GM12878 (cell line): ENCODE data around the gene IL27RA. TPM values are rescaled to one million over a fixed set of nuclear protein-coding genes. Genes with fewer than 3 reads are reported as not detected.

Source experiments
- BCLAF1 ChIP-seq: fragments of 450-650 bp; IDR thresholded peaks from 2 replicates; pipeline ENCODE4 v1.6.1; 2017; ENCODE audit warnings: antibody characterized with exemption, mild to moderate bottlenecking, moderate library complexity
- EED ChIP-seq: sonication (generic); IDR thresholded peaks from 2 replicates; pipeline ENCODE4 v1.6.1; 2016; ENCODE audit warnings: antibody characterized with exemption, low read depth
- ETV6 ChIP-seq, 2 experiments: fragments of 450-650 bp in 1 of 2; IDR thresholded peaks in 1 of 2; conservative IDR thresholded peaks in 1 of 2; 2 replicates each; pipeline ENCODE4 v1.6.1; 2014; ENCODE audit warnings: antibody characterized with exemption in 1 of 2, borderline replicate concordance in 1 of 2, low read depth in 1 of 2, mild to moderate bottlenecking in 1 of 2, moderate library complexity in 1 of 2
- MAX ChIP-seq: IDR thresholded peaks from 2 replicates; pipeline ENCODE4 v1.6.1; 2012; ENCODE audit warnings: low read depth, low read length, improper control_type of control experiment
- MEF2A ChIP-seq: IDR thresholded peaks from 2 replicates; pipeline ENCODE4 v1.6.1; 2011; ENCODE audit warnings: low read depth, mild to moderate bottlenecking, low read length, moderate library complexity; ENCODE audit not compliant: insufficient read depth
- NFIC ChIP-seq: IDR thresholded peaks from 2 replicates; pipeline ENCODE4 v1.6.1; 2012; ENCODE audit warnings: low read depth, mild to moderate bottlenecking, inconsistent platforms, low read length, moderate library complexity
- PAX8 ChIP-seq: fragments of 450-650 bp; IDR thresholded peaks from 2 replicates; pipeline ENCODE4 v1.6.1; 2017; ENCODE audit warnings: mild to moderate bottlenecking, moderate library complexity
- POLR2AphosphoS2 ChIP-seq: IDR thresholded peaks from 2 replicates; pipeline ENCODE4 v1.6.1; 2011; ENCODE audit warnings: low read depth, mild to moderate bottlenecking, low read length, improper control_type of control experiment, moderate library complexity
- RB1 ChIP-seq: fragments of 450-650 bp; formaldehyde crosslinking; IDR thresholded peaks from 2 replicates; pipeline ENCODE4 v1.6.1; 2017; ENCODE audit warnings: mild to moderate bottlenecking, borderline replicate concordance
- RBBP5 ChIP-seq: fragments of 200-600 bp; sonication (generic); conservative IDR thresholded peaks from 2 replicates; pipeline ENCODE4 v1.6.1; 2016
- SKIL ChIP-seq: fragments of 450-650 bp; IDR thresholded peaks from 2 replicates; pipeline ENCODE4 v1.6.1; 2017; ENCODE audit warnings: mild to moderate bottlenecking, low read depth, inconsistent platforms; ENCODE audit not compliant: poor library complexity, severe bottlenecking
- SMARCA5 ChIP-seq: fragments of 450-650 bp; IDR thresholded peaks from 2 replicates; pipeline ENCODE4 v1.6.1; 2017; ENCODE audit warnings: mild to moderate bottlenecking
- STAT1 ChIP-seq: fragments of 450-650 bp; conservative IDR thresholded peaks from 2 replicates; pipeline ENCODE4 v1.6.1; 2014; ENCODE audit warnings: antibody characterized with exemption, mild to moderate bottlenecking
- SUPT20H ChIP-seq: IDR thresholded peaks from 2 replicates; pipeline ENCODE4 v1.6.1; 2011; ENCODE audit warnings: low read depth, mild to moderate bottlenecking, low read length, moderate library complexity, borderline replicate concordance; ENCODE audit not compliant: control insufficient read depth
- ZBED1 ChIP-seq: IDR thresholded peaks from 2 replicates; pipeline ENCODE4 v1.6.1; 2016; ENCODE audit warnings: borderline replicate concordance
- ZBTB33 ChIP-seq: fragments of 450-650 bp; IDR thresholded peaks from 2 replicates; pipeline ENCODE4 v1.6.1; 2017; ENCODE audit warnings: mild to moderate bottlenecking
- ZNF687 ChIP-seq: fragments of 450-650 bp; IDR thresholded peaks from 2 replicates; pipeline ENCODE4 v1.6.1; 2017; ENCODE audit warnings: mild to moderate bottlenecking, moderate library complexity
- ZZZ3 ChIP-seq: IDR thresholded peaks from 2 replicates; pipeline ENCODE4 v1.6.1; 2011; ENCODE audit warnings: low read depth; ENCODE audit not compliant: control insufficient read depth, insufficient read length
- polyA plus RNA-seq, 11 experiments: library from polyadenylated mRNA; depleted of rRNA in 4 of 11; unstranded in 6 of 11; stranded (reverse) in 5 of 11; fragments of >200 nt; fragmentation: Nextera tagmentation in 4 of 11; fragmentation: Illumina TruSeq in 1 of 11; extraction: Ambion mirVana in 4 of 11; extraction: Trizol in 1 of 11; gene quantifications; 1 replicate in 1 of 11; 2 replicates in 10 of 11; pipeline versions ENCODE4 v1.2.1 to v1.2.3, GENCODE V29; 2011 to 2016; ENCODE audit warnings: inconsistent platforms in 2 of 11, missing spikeins in 2 of 11, low read depth in 1 of 11
- total RNA-seq, 4 experiments: library from RNA; depleted of rRNA in 3 of 4; stranded (reverse); fragments of >200 nt in 3 of 4; fragmentation: Illumina TruSeq in 1 of 4; extraction: Trizol in 1 of 4; gene quantifications; 2 replicates each; pipeline versions ENCODE4 v1.2.1 to v1.2.3, GENCODE V29; 2013 to 2021

The IL27RA gene
- total and polyA plus RNA-seq, 10 of the 15 experiments (the other 5 are each of a cell fraction or from before 2014, with no cell fraction given): 8.4 to 63.5 (median 41.2) TPM

GRCh38 chr19:14031719-14032480 is at the start of gene IL27RA (continued):
- peak; percentile 71 for TF ChIP-seq SKIL
- TF ChIP-seq ZBED1: no peak
- no peak for TF ChIP-seq ZBTB33
- no peak for TF ChIP-seq RBBP5
- TF ChIP-seq EED: peak; percentile 57
- peak; percentile 37; the same call in 1 of the 2 replicates for TF ChIP-seq MAX
- no peak for TF ChIP-seq MEF2A
- TF ChIP-seq NFIC: peak; percentile 51; the same call in 1 of the 2 replicates
- TF ChIP-seq ZZZ3: no peak
- 0 out of 2 replicates have a peak, but pooled peaks have one; percentile 12 for TF ChIP-seq STAT1
- no peak for TF ChIP-seq ZNF687
- no peak for TF ChIP-seq ETV6 (conservative IDR thresholded peaks at IDR 0.05 in 1 of 2, IDR thresholded peaks at IDR 0.05 in 1 of 2; ENCODE audit: borderline replicate concordance in 1 of 2, low read depth in 1 of 2)
- peak; percentile 19; the same call in 1 of the 2 replicates for TF ChIP-seq SMARCA5
- no peak for TF ChIP-seq SUPT20H
- TF ChIP-seq RB1: no peak
- TF ChIP-seq BCLAF1: no peak
- no peak for TF ChIP-seq PAX8
- no peak for TF ChIP-seq POLR2AphosphoS2
